Measurements from ENCODE around the gene OR2V1.

- no peak for TF ChIP-seq CTCF (IDR thresholded peaks at IDR 0.05)
- no peak for TF ChIP-seq POLR2A (IDR thresholded peaks at IDR 0.05)
- no peak for TF ChIP-seq POLR2AphosphoS5 (IDR thresholded peaks at IDR 0.05)
Observed at GRCh38 chr5:181084621-181085195, 46.3 kb downstream of the OR2V1 start.

All from suprapubic skin (tissue), 4 donors.